Fibroblast of the aortic adventitia (primary cell): ENCODE results near the gene ZNF138. TPM values are rescaled to one million over a fixed set of nuclear protein-coding genes. Genes with fewer than 3 reads are reported as not detected.

Experiments
- DNase-seq: peaks from one replicate; pipeline ENCODE4 v3.0.0-alpha.2; 2010; ENCODE audit warnings: low read depth
- H3K4me3 ChIP-seq: 2 replicates; pipeline ENCODE4 v1.5.1; 2011; ENCODE audit warnings: low read depth, mild to moderate bottlenecking, control low read depth, low read length, moderate library complexity
- CTCF ChIP-seq: IDR thresholded peaks from 2 replicates; pipeline ENCODE4 v1.5.1; 2011; ENCODE audit warnings: mild to moderate bottlenecking, low read length, control low read depth, inconsistent platforms; ENCODE audit not compliant: insufficient read depth
- total RNA-seq: library from RNA; depleted of rRNA; stranded (reverse); fragments of >200 nt; gene quantifications from 2 replicates; pipeline ENCODE4 v1.2.3, GENCODE V29; 2012; ENCODE audit warnings: low replicate concordance

Gene ZNF138
- total RNA-seq, 1 donor = 6.8 TPM

DNA sequence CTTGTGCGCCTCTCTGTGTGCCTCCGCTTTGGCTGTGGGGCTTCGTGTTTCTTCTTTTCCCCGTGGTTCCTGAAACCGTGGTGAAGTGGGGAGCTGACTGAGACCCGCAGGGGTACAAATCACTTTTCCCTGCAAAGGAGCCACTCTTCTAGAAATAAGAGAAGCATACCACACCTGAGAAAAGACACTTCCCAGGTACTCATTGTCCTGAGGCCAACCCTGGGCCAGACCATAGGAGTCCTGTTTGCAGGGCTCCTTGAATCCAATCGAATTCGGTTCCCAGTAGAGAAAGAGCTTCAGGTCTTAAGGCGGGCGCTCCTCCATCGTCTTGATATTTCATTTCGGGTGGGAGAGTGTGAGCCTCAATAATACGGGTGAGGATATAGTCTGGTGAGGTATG, 76.4 kb downstream of the ZNF138 start:
- DNase-seq = no peak
- H3K4me3 ChIP-seq = no peak overlapping the region
- no peak for TF ChIP-seq CTCF

GRCh38 chr7:64871761-64872160, 77.5 kb downstream of the ZNF138 start:
- H3K4me3 ChIP-seq = no peak overlapping the region
- no peak for DNase-seq
- TF ChIP-seq CTCF = no peak

DNA sequence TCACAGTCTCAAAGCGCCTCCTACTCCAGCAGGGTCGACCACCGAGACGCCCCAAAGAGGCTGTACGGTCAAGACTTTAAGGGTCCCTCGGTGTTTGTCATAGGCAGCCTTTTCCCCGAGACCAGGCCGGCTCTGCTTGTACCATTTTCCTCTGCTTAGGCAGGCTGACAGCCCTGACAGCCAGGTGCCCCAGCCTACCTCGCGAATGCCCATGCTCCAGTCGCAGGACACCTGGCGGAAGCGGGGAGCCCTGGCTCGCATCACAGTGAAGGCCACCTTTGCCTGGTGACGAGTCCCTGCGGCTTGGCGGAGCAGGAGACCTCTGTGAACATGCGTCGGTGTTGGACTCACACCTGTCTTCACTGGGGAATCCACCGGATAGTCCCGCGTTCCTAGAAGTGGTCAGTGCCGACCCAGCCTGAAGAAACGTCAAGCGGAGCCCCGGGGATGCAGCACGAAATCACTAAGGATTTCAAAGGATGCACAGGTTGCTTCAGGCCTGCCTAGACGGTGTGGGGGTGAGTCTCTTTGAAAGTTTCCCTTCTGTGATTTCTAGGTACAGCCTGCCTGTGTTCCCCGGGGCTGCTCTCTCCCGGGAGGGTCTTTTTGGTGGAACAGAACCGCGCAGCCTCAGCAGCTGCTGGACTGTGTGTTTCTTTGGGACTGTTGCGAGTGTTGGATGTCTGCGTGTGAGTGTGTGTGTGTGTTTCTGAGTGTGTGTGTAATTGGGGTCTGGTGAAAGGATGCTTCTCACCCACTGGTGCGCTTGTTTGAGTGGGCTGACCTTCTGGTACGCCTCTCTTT, 78.3 kb downstream of the ZNF138 start:
- H3K4me3 ChIP-seq = no peak overlapping the region
- no peak for TF ChIP-seq CTCF
- DNase-seq = no peak

- TF ChIP-seq CTCF = no peak
- no peak for DNase-seq
These were observed 78.9 kb downstream of the ZNF138 start for GRCh38 chr7:64873155-64873500.

DNA sequence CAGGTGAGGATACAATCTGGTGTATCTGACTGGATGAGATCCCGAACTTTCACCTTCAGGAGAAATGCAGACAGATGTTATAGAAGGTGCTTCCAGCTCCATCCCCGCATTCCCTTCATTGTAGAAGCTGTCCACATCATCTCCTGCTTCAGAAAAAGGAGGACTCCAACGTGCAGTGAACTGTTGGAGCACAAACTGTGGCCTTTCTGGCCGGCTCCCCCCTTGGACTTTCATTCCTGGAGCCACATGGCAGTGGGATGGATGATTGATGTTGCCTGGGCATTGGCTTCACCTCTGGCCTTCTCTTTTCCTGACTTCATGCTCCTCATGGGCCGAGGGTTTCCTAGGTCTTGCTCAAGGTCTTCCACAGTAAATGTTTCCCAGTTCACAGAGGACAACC, 79.3 kb downstream of the ZNF138 start:
- no peak for TF ChIP-seq CTCF
- DNase-seq = no peak
- no peak overlapping the region for H3K4me3 ChIP-seq

More at GRCh38 chr7:64873155-64873500, 78.9 kb downstream of the ZNF138 start:
- no peak overlapping the region for H3K4me3 ChIP-seq

DNA sequence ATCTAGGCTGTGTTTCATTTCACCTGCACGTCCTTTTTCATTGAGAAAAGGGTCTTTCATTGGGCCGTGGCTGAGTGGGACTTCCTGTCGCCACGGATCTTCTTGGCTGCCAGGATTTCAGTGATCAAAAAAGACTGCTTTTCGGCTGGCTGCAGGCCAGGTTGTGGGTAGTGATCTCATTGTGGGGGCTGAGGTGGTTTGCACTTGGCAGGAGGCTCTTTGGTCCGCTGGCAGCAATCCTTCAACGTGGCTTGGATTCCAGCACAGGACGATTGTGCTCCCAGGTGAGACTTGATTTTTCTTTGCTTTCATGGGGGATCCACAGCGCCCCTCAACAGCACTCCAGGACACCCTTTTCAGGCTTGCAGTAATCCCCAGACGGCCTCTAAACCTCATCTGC, 79.9 kb downstream of the ZNF138 start:
- TF ChIP-seq CTCF = no peak
- no peak for DNase-seq
- H3K4me3 ChIP-seq = no peak overlapping the region
